K562 (cell line): Measurements from ENCODE around the gene GRWD1. TPM values are rescaled to one million over a fixed set of nuclear protein-coding genes. Genes with fewer than 3 reads are reported as not detected.
A peak's percentile ranks its signal among the peaks of the same experiment; 100 is the strongest.

Source experiments
- ATAC-seq: fragments of 200-7000 bp; cut with Tn5 transposase; 3 replicates; pipeline ENCODE4 v1.9.1; 2020; ENCODE audit warnings: moderate library complexity
- BruUV-seq: library from RNA; stranded (reverse); fragments of 400-500 nt; replicated peaks from 2 replicates; lab custom pipeline; 2021; lab: Mats Ljungman, UMichigan
- CTCF ChIA-PET: fragments of 300-600 bp; formaldehyde crosslinking; extraction: SDS; loops from one replicate; lab custom pipeline; 2021; ENCODE audit warnings: low intra/inter-chr PET ratio; lab: Yijun Ruan, JAX
- POLR2A ChIA-PET: fragments of 300-600, 350-650 bp; sonication (Branson Sonifier 250); formaldehyde crosslinking; extraction: SDS; loops from one replicate; lab custom pipeline; 2021; ENCODE audit warnings: antibody characterized with exemption, inconsistent platforms; lab: Yijun Ruan, JAX
- DNase-seq, 4 experiments: peaks; one replicate each; pipeline versions ENCODE4 v3.0.0 to v3.0.0-alpha.2; 2011 to 2018; ENCODE audit warnings: low spot score in 3 of 4, mixed read lengths in 3 of 4; ENCODE audit errors: extremely low read depth in 1 of 4
- FAIRE-seq: peaks from 2 replicates; lab custom pipeline; 2011; peaks lifted over from hg19 to GRCh38; lab: Jason Lieb, UNC
- H2AFZ ChIP-seq: 2 replicates; pipeline ENCODE4 v1.6.0; 2011; ENCODE audit warnings: low read depth, low read length, control low read depth, inconsistent platforms
- H3K27ac ChIP-seq: fragments of 200-600 bp; 3 replicates; pipeline ENCODE4 v1.8.0; 2011; ENCODE audit warnings: low read depth, mild to moderate bottlenecking, control low read depth, inconsistent platforms, low read length, moderate library complexity, mixed read lengths; ENCODE audit errors: extremely low read depth
- H3K27me3 ChIP-seq, 2 experiments: fragments of 300-600 bp in 1 of 2; 2 replicates in 1 of 2; 3 replicates in 1 of 2; pipeline versions ENCODE4 v1.6.0 to v1.8.0; 2011; ENCODE audit warnings: inconsistent platforms in 2 of 2, low read length in 2 of 2, mild to moderate bottlenecking in 1 of 2, mixed read lengths in 1 of 2, moderate library complexity in 1 of 2; ENCODE audit not compliant: control insufficient read depth in 2 of 2, insufficient read depth in 2 of 2
- H3K36me3 ChIP-seq: fragments of 300-600 bp; 3 replicates; pipeline ENCODE4 v1.8.0; 2011; ENCODE audit warnings: mild to moderate bottlenecking, low read length, inconsistent platforms; ENCODE audit not compliant: control insufficient read depth, insufficient read depth
- H3K4me1 ChIP-seq, 2 experiments: fragments of 200-600 bp in 1 of 2; replicated peaks in 1 of 2; 2 replicates in 1 of 2; 3 replicates in 1 of 2; pipeline versions ENCODE4 v1.5.1 to v1.8.0; 2011; ENCODE audit warnings: inconsistent platforms in 2 of 2, low read length in 2 of 2, mild to moderate bottlenecking in 1 of 2, mixed read lengths in 1 of 2, moderate library complexity in 1 of 2; ENCODE audit not compliant: control insufficient read depth in 2 of 2, insufficient read depth in 2 of 2
- H3K4me2 ChIP-seq: 2 replicates; pipeline ENCODE4 v1.6.1; 2011; ENCODE audit warnings: low read length, control low read depth, inconsistent platforms, mixed read lengths; ENCODE audit not compliant: insufficient read depth
- H3K4me3 ChIP-seq: fragments of 200-600 bp; sonication (generic), shearing (Covaris generic); 2 replicates; pipeline ENCODE4 v1.5.1; 2016; ENCODE audit warnings: control low read depth, inconsistent platforms
- H3K79me2 ChIP-seq: fragments of 200-600 bp; 3 replicates; pipeline ENCODE4 v1.8.0; 2011; ENCODE audit warnings: low read length, inconsistent platforms; ENCODE audit not compliant: control insufficient read depth, insufficient read depth
- H3K9ac ChIP-seq, 2 experiments: 2 replicates each; pipeline versions ENCODE4 v1.6.0 to v1.6.1; 2011; ENCODE audit warnings: low read depth in 2 of 2, low read length in 2 of 2, control low read depth in 1 of 2, inconsistent platforms in 1 of 2, mild to moderate bottlenecking in 1 of 2, mixed read lengths in 1 of 2; ENCODE audit not compliant: insufficient read depth in 1 of 2
- H3K9me1 ChIP-seq: one replicate; pipeline ENCODE4 v1.6.0; 2011; ENCODE audit warnings: inconsistent platforms, mild to moderate bottlenecking, low read length, moderate library complexity; ENCODE audit not compliant: control insufficient read depth, insufficient read depth
- H3K9me3 ChIP-seq: replicated peaks from 2 replicates; pipeline ENCODE4 v1.5.1; 2011; ENCODE audit warnings: low read depth, low read length, inconsistent platforms; ENCODE audit not compliant: control insufficient read depth, insufficient read depth
- H4K20me1 ChIP-seq: replicated peaks from 2 replicates; pipeline ENCODE4 v1.6.1; 2011; ENCODE audit warnings: low read length, inconsistent platforms, mixed read lengths; ENCODE audit not compliant: control insufficient read depth, insufficient read depth
- BRD9 ChIP-seq: fragments of 450-650 bp; IDR thresholded peaks from 2 replicates; pipeline ENCODE4 v1.6.1; 2018; ENCODE audit warnings: low read depth; ENCODE audit not compliant: partially characterized antibody
- ESRRA ChIP-seq: fragments of 450-650 bp; IDR thresholded peaks from 2 replicates; pipeline ENCODE4 v1.6.1; 2014; ENCODE audit warnings: low read depth, mild to moderate bottlenecking, moderate library complexity, borderline replicate concordance
- GABPB1 ChIP-seq: sonication (generic); formaldehyde crosslinking; IDR thresholded peaks from 2 replicates; pipeline ENCODE4 v1.8.0; 2022; ENCODE audit warnings: mild to moderate bottlenecking, missing genetic modification reagents
- HBP1 ChIP-seq: fragments of 450-650 bp; formaldehyde crosslinking; IDR thresholded peaks from 2 replicates; pipeline ENCODE4 v1.4.0; 2022; ENCODE audit warnings: missing genetic modification characterization
- HNRNPL ChIP-seq: fragments of 200-400 bp; formaldehyde crosslinking; IDR thresholded peaks from 2 replicates; pipeline ENCODE4 v1.6.1; 2017; ENCODE audit warnings: low read depth, mild to moderate bottlenecking, low read length
- HNRNPUL1 ChIP-seq: fragments of 200-400 bp; formaldehyde crosslinking; IDR thresholded peaks from 2 replicates; pipeline ENCODE4 v1.6.1; 2017; ENCODE audit warnings: low read length
- KDM1A ChIP-seq, 2 experiments: fragments of 450-650 bp; IDR thresholded peaks; 2 replicates each; pipeline ENCODE4 v1.6.1; 2016; ENCODE audit warnings: mild to moderate bottlenecking in 2 of 2
- MBD2 ChIP-seq: sonication (generic); IDR thresholded peaks from 2 replicates; pipeline ENCODE4 v1.6.1; 2016; ENCODE audit warnings: low read depth, borderline replicate concordance
- PCBP1 ChIP-seq: fragments of 200-400 bp; formaldehyde crosslinking; IDR thresholded peaks from 2 replicates; pipeline ENCODE4 v1.6.1; 2018; ENCODE audit warnings: mild to moderate bottlenecking, low read depth, low read length; ENCODE audit not compliant: poor library complexity, severe bottlenecking
- PTBP1 ChIP-seq: fragments of 200-400 bp; formaldehyde crosslinking; IDR thresholded peaks from 2 replicates; pipeline ENCODE4 v1.6.1; 2017; ENCODE audit warnings: low read depth, low read length
- SNRNP70 ChIP-seq: fragments of 200-400 bp; formaldehyde crosslinking; optimal IDR thresholded peaks from 2 replicates; pipeline ENCODE3; 2017; ENCODE audit warnings: low read depth, low read length
- TBL1XR1 ChIP-seq, 2 experiments: IDR thresholded peaks; 2 replicates each; pipeline ENCODE4 v1.6.1; 2012; ENCODE audit warnings: improper control_type of control experiment in 2 of 2, low read length in 2 of 2, mild to moderate bottlenecking in 1 of 2
- ZNF263 ChIP-seq: sonication (generic); formaldehyde crosslinking; IDR thresholded peaks from 2 replicates; pipeline ENCODE4 v1.8.0; 2022; ENCODE audit warnings: mild to moderate bottlenecking, missing genetic modification reagents, borderline replicate concordance
- WGBS: fragments of 100-300 bp; shearing (Covaris generic); methylation state at CpG from one replicate; pipeline ENCODE4 v1.1.6; 2016; ENCODE audit warnings: low coverage, mixed read lengths; ENCODE audit not compliant: insufficient coverage; ENCODE audit errors: missing lambda C conversion rate; 5-methylcytosine and 5-hydroxymethylcytosine counted together
- in situ Hi-C: fragments of 300-500 bp; cut with MboI; formaldehyde crosslinking; loops from 4 replicates; pipeline ENCODE4 v1.15.0; 2018; ENCODE audit warnings: inconsistent platforms, mixed read lengths
- intact Hi-C: fragments of 100-400 bp; cut with micrococcal nuclease; formaldehyde crosslinking; loops from 2 replicates; pipeline ENCODE4 v1.14.2; 2022
- polyA plus RNA-seq, 8 experiments: library from polyadenylated mRNA; depleted of rRNA in 4 of 8; stranded (reverse) in 5 of 8; unstranded in 3 of 8; fragments of >200 nt; fragmentation: Nextera tagmentation in 2 of 8; fragmentation: Illumina TruSeq in 1 of 8; extraction: Ambion mirVana in 2 of 8; extraction: Trizol in 1 of 8; gene quantifications; 2 replicates each; pipeline versions ENCODE4 v1.2.1 to v1.2.3, GENCODE V29; 2011 to 2014; ENCODE audit warnings: inconsistent platforms in 1 of 8, missing spikeins in 1 of 8
- total RNA-seq, 7 experiments: library from RNA; depleted of rRNA in 6 of 7; stranded (reverse); fragments of >200 nt in 6 of 7; fragmentation: Illumina TruSeq in 2 of 7; extraction: Trizol in 2 of 7; gene quantifications; 2 replicates each; pipeline versions ENCODE4 v1.2.1 to v1.2.3, GENCODE V29; 2011 to 2021; ENCODE audit warnings: low replicate concordance in 1 of 7

GRWD1 gene
- total and polyA plus RNA-seq, 9 of the 15 experiments (the other 6 are each of a cell fraction or from before 2014, with no cell fraction given): 1.5 to 87.2 (median 24.5) TPM

GRCh38 chr19:48446579-48446978, 796 bp downstream of the GRWD1 start:
- ATAC-seq (no peak), FAIRE-seq (no peak), DNase-seq (no peak)
- POLR2A ChIA-PET: interaction anchor here (0.7 to 4.7 kb wide), 4 partner anchors 9 to 175 kb away, joined by 3 to 25 read pairs (median 3); no protein-coding TSS in a partner anchor
- in situ Hi-C loops: no loop called here
- Histone ChIP-seq H3K4me3 (peak overlapping the region; percentile 97), H3K36me3 (peaks cover 69% of the 10 kb centered on the region), H3K9ac (peak overlapping the region; percentile 97 to 98), H3K4me2 (peak overlapping the region; percentile 97), H3K79me2 (peaks cover 32% of the 10 kb centered on the region), H2AFZ (no peak overlapping the region), H3K9me1 (no peaks in the 10 kb centered on the region), H3K9me3 (no peaks in the 10 kb centered on the region), H3K27ac (peak overlapping the region; percentile 84), H3K27me3 (no peaks in the 10 kb centered on the region), H4K20me1 (no peaks in the 10 kb centered on the region), H3K4me1 (peaks cover 12 to 23% of the 10 kb centered on the region in 2 experiments)
- BruUV-seq: no TSS peak
- 52% methylated on average over 5 of the region's 7 CpGs for WGBS
- CTCF ChIA-PET: no interaction called here
- intact Hi-C loops: no loop called here
- TF ChIP-seq KDM1A (IDR thresholded peaks at IDR 0.05) (no peak), ZNF263 (CRISPR knock-in tag) (no peak), PTBP1 (no peak), TBL1XR1 (IDR thresholded peaks at IDR 0.05; ENCODE audit: low read length in 2 of 2) (no peak), PCBP1 (no peak), HNRNPL (no peak), HNRNPUL1 (no peak), ESRRA (no peak), HBP1 (CRISPR knock-in tag) (no peak), BRD9 (no peak), GABPB1 (no peak), MBD2 (no peak), SNRNP70 (no peak)
